Measurements from ENCODE around the gene ZC3H4. TPM values are rescaled to one million over a fixed set of nuclear protein-coding genes. Genes with fewer than 3 reads are reported as not detected.

Gene ZC3H4
- total RNA-seq, 1 experiment from 2014 or later, result 94.4 TPM

DNA sequence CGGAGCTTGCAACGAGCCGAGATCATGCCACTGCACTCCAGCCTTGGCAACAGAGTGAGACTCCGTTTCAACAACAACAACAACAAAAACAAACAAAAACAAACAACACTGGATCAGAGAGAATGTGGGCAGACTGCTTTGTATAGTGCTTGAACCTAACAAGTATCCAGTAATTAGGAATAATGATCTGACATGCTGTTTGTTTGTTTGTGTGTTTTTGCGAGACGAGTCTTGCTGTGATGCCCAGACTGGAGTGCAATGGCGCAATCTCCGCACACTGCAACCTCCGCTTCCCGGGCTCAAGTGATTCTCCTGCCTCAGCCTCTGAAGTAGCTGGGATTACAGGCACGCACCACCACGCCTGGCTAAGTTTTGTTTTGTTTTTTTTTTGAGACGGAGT lies 31.1 kb upstream of the ZC3H4 start:
- H3K36me3 ChIP-seq (ENCODE audit: insufficient read depth, low read length, poor library complexity, severe bottlenecking), result peaks cover 55% of the 10 kb centered on the region

GRCh38 chr19:47143322-47144073 lies 29.9 kb upstream of the ZC3H4 start:
- Histone ChIP-seq H3K27ac (ENCODE audit: low read depth, low read length, poor library complexity, severe bottlenecking) (no peak overlapping the region), H3K9me3 (ENCODE audit: low read depth, low read length, poor library complexity, severe bottlenecking) (no peaks in the 10 kb centered on the region), H3K4me3 (ENCODE audit: low read depth, low read length, poor library complexity, severe bottlenecking) (no peak overlapping the region), H3K36me3 (ENCODE audit: insufficient read depth, low read length, poor library complexity, severe bottlenecking) (peaks cover 49% of the 10 kb centered on the region), H3K27me3 (replicated peaks; ENCODE audit: insufficient read depth, low read depth, low read length, poor library complexity) (no peaks in the 10 kb centered on the region), H3K4me1 (ENCODE audit: insufficient read depth, low read length, poor library complexity, severe bottlenecking) (peaks cover 9% of the 10 kb centered on the region)
- POLR2A ChIA-PET (ENCODE audit: low non-redundant PET), result interaction anchor here (0.6 kb wide), 1 partner anchor 35 kb away, joined by 3 read pairs; no protein-coding TSS in a partner anchor
- CTCF ChIA-PET, result no interaction called here
- DNase-seq (ENCODE audit: low spot score), result no peak
- TF ChIP-seq CTCF (conservative IDR thresholded peaks at IDR 0.05; ENCODE audit: low read depth, low read length) (no peak), EZH2 (IDR thresholded peaks at IDR 0.05; ENCODE audit: borderline replicate concordance, low read depth, low read length, poor library complexity, severe bottlenecking) (no peak)
- no TSS peak for BruUV-seq (replicated peaks)
- intact Hi-C loops (cut with micrococcal nuclease; ENCODE audit: unreplicated experiment), result no loop called here

More for the DNA sequence above, 31.1 kb upstream of the ZC3H4 start:
- Histone ChIP-seq H3K27ac (ENCODE audit: low read depth, low read length, poor library complexity, severe bottlenecking) (no peak overlapping the region), H3K4me1 (ENCODE audit: insufficient read depth, low read length, poor library complexity, severe bottlenecking) (peaks cover 9% of the 10 kb centered on the region), H3K4me3 (ENCODE audit: low read depth, low read length, poor library complexity, severe bottlenecking) (no peak overlapping the region), H3K9me3 (ENCODE audit: low read depth, low read length, poor library complexity, severe bottlenecking) (no peaks in the 10 kb centered on the region), H3K27me3 (replicated peaks; ENCODE audit: insufficient read depth, low read depth, low read length, poor library complexity) (no peaks in the 10 kb centered on the region)
- DNase-seq (ENCODE audit: low spot score), result no peak
- ChIA-PET POLR2A (ENCODE audit: low non-redundant PET) (interaction anchor here (0.6 kb wide), 1 partner anchor 13 kb away, joined by 3 read pairs; no protein-coding TSS in a partner anchor), CTCF (no interaction called here)
- BruUV-seq (replicated peaks), result no TSS peak
- TF ChIP-seq CTCF (conservative IDR thresholded peaks at IDR 0.05; ENCODE audit: low read depth, low read length), result no peak
- TF ChIP-seq EZH2 (IDR thresholded peaks at IDR 0.05; ENCODE audit: borderline replicate concordance, low read depth, low read length, poor library complexity, severe bottlenecking), result no peak
- intact Hi-C loops (cut with micrococcal nuclease; ENCODE audit: unreplicated experiment), result no loop called here

- Histone ChIP-seq H3K9me3 (ENCODE audit: low read depth, low read length, poor library complexity, severe bottlenecking) (no peaks in the 10 kb centered on the region), H3K27me3 (replicated peaks; ENCODE audit: insufficient read depth, low read depth, low read length, poor library complexity) (no peaks in the 10 kb centered on the region), H3K4me3 (ENCODE audit: low read depth, low read length, poor library complexity, severe bottlenecking) (no peak overlapping the region), H3K4me1 (ENCODE audit: insufficient read depth, low read length, poor library complexity, severe bottlenecking) (peaks cover 9% of the 10 kb centered on the region), H3K27ac (ENCODE audit: low read depth, low read length, poor library complexity, severe bottlenecking) (no peak overlapping the region), H3K36me3 (ENCODE audit: insufficient read depth, low read length, poor library complexity, severe bottlenecking) (peaks cover 46% of the 10 kb centered on the region)
- ChIA-PET CTCF (no interaction called here), POLR2A (ENCODE audit: low non-redundant PET) (no interaction called here)
- DNase-seq (ENCODE audit: low spot score), result no peak
- intact Hi-C loops (cut with micrococcal nuclease; ENCODE audit: unreplicated experiment), result no loop called here
- no TSS peak for BruUV-seq (replicated peaks)
- no peak for TF ChIP-seq CTCF (conservative IDR thresholded peaks at IDR 0.05; ENCODE audit: low read depth, low read length)
- TF ChIP-seq EZH2 (IDR thresholded peaks at IDR 0.05; ENCODE audit: borderline replicate concordance, low read depth, low read length, poor library complexity, severe bottlenecking), result no peak
Observed at GRCh38 chr19:47142779-47143178, 29.2 kb upstream of the ZC3H4 start.

Measured in A673 (cell line).